HepG2 (cell line): ENCODE measurements around the gene MSL2. TPM values are rescaled to one million over a fixed set of nuclear protein-coding genes. Genes with fewer than 3 reads are reported as not detected.

Experiments
- AKAP8 ChIP-seq: sonication (generic); formaldehyde crosslinking; IDR thresholded peaks from 2 replicates; pipeline ENCODE4 v1.5.1; 2020; ENCODE audit warnings: mild to moderate bottlenecking, missing genetic modification reagents
- ARID2 ChIP-seq: sonication (generic); formaldehyde crosslinking; IDR thresholded peaks from 2 replicates; pipeline ENCODE4 v1.8.1; 2022; ENCODE audit warnings: mild to moderate bottlenecking, missing genetic modification reagents, borderline replicate concordance
- ATAD3A ChIP-seq: sonication (generic); formaldehyde crosslinking; IDR thresholded peaks from 2 replicates; pipeline ENCODE4 v1.4.0; 2020; ENCODE audit warnings: missing genetic modification reagents
- CBX2 ChIP-seq, 2 experiments: fragments of 200-600 bp in 1 of 2; sonication (generic); formaldehyde crosslinking in 1 of 2; IDR thresholded peaks; 2 replicates each; pipeline versions ENCODE4 v1.7.0 to v1.8.1; 2018 to 2022; ENCODE audit warnings: low read depth in 2 of 2, low read length in 1 of 2, mild to moderate bottlenecking in 1 of 2, missing genetic modification reagents in 1 of 2
- JUN ChIP-seq: sonication (generic); formaldehyde crosslinking; IDR thresholded peaks from 2 replicates; pipeline ENCODE4 v1.4.0; 2020; ENCODE audit warnings: mild to moderate bottlenecking, missing genetic modification reagents
- JUND ChIP-seq: sonication (generic); formaldehyde crosslinking; IDR thresholded peaks from 2 replicates; pipeline ENCODE4 v1.8.0; 2022; ENCODE audit warnings: mild to moderate bottlenecking, missing genetic modification reagents
- NFATC3 ChIP-seq: sonication (generic); formaldehyde crosslinking; IDR thresholded peaks from 2 replicates; pipeline ENCODE4 v1.5.1; 2020; ENCODE audit warnings: mild to moderate bottlenecking, missing genetic modification reagents
- SAP130 ChIP-seq: IDR thresholded peaks from 2 replicates; pipeline ENCODE4 v1.6.1; 2016; ENCODE audit warnings: low read depth
- SIN3A ChIP-seq: IDR thresholded peaks from 2 replicates; pipeline ENCODE4 v1.6.1; 2011; ENCODE audit warnings: low read depth, mild to moderate bottlenecking, control low read depth, low read length, borderline replicate concordance
- ZFP41 ChIP-seq: sonication (generic); formaldehyde crosslinking; IDR thresholded peaks from 2 replicates; pipeline ENCODE4 v1.4.0; 2020; ENCODE audit warnings: mild to moderate bottlenecking, missing genetic modification reagents, borderline replicate concordance
- ZNF441 ChIP-seq: sonication (generic); formaldehyde crosslinking; IDR thresholded peaks from 2 replicates; pipeline ENCODE4 v1.7.0; 2021; ENCODE audit warnings: missing genetic modification reagents, borderline replicate concordance
- ZNF589 ChIP-seq: sonication (generic); formaldehyde crosslinking; conservative IDR thresholded peaks from 2 replicates; pipeline ENCODE4 v1.8.0; 2022; ENCODE audit warnings: mild to moderate bottlenecking, moderate library complexity, missing genetic modification reagents
- ZNF674 ChIP-seq: sonication (generic); formaldehyde crosslinking; IDR thresholded peaks from 2 replicates; pipeline ENCODE4 v1.5.0; 2020; ENCODE audit warnings: low read depth, mild to moderate bottlenecking, missing genetic modification reagents
- ZNF724P ChIP-seq: sonication (generic); formaldehyde crosslinking; IDR thresholded peaks from 2 replicates; pipeline ENCODE4 v1.8.0; 2022; ENCODE audit warnings: missing genetic modification reagents, borderline replicate concordance
- ZNF792 ChIP-seq: IDR thresholded peaks from 2 replicates; pipeline ENCODE4 v1.6.1; 2016
- polyA plus RNA-seq, 8 experiments: library from polyadenylated mRNA; depleted of rRNA in 3 of 8; stranded (reverse) in 7 of 8; unstranded in 1 of 8; fragments of >200 nt; fragmentation: Illumina TruSeq in 4 of 8; extraction: Trizol in 4 of 8; gene quantifications; 2 replicates each; pipeline versions ENCODE4 v1.2.1 to v1.2.3, GENCODE V29; 2011 to 2016; ENCODE audit warnings: low read depth in 4 of 8, missing spikeins in 1 of 8, mixed read lengths in 1 of 8; ENCODE audit not compliant: insufficient read depth in 1 of 8
- total RNA-seq, 5 experiments: library from RNA; depleted of rRNA; stranded (reverse); fragments of >200 nt; fragmentation: Illumina TruSeq; extraction: Trizol; gene quantifications; 2 replicates each; pipeline ENCODE4 v1.2.3, GENCODE V29; 2016; ENCODE audit warnings: low read depth in 1 of 5
- TF ChIP-seq, protein P1 (sequence below): IDR thresholded peaks from 2 replicates; pipeline ENCODE4 v1.6.1; 2016; ENCODE audit warnings: missing biosample characterization, missing genetic modification reagents, low read depth
- TF ChIP-seq, protein P2 (sequence below): sonication (generic); formaldehyde crosslinking; conservative IDR thresholded peaks from 2 replicates; pipeline ENCODE4 v1.8.0; 2022; ENCODE audit warnings: mild to moderate bottlenecking, moderate library complexity, missing genetic modification reagents
- TF ChIP-seq, protein P3 (sequence below): sonication (generic); formaldehyde crosslinking; IDR thresholded peaks from 2 replicates; pipeline ENCODE4 v1.4.0; 2020; ENCODE audit warnings: low read depth, mild to moderate bottlenecking, missing genetic modification reagents
- TF ChIP-seq, protein P4 (sequence below): sonication (generic); formaldehyde crosslinking; IDR thresholded peaks from 2 replicates; pipeline ENCODE4 v1.4.0; 2020; ENCODE audit warnings: mild to moderate bottlenecking, missing genetic modification reagents
- TF ChIP-seq, protein P5 (sequence below): IDR thresholded peaks from 2 replicates; pipeline ENCODE4 v1.6.1; 2016; ENCODE audit warnings: missing genetic modification reagents, missing compliant biosample characterization

MSL2 gene
- total and polyA plus RNA-seq, 2 of the 13 experiments (the other 11 are each of a cell fraction or from before 2014, with no cell fraction given): 6.9 to 11.7 TPM

DNA sequence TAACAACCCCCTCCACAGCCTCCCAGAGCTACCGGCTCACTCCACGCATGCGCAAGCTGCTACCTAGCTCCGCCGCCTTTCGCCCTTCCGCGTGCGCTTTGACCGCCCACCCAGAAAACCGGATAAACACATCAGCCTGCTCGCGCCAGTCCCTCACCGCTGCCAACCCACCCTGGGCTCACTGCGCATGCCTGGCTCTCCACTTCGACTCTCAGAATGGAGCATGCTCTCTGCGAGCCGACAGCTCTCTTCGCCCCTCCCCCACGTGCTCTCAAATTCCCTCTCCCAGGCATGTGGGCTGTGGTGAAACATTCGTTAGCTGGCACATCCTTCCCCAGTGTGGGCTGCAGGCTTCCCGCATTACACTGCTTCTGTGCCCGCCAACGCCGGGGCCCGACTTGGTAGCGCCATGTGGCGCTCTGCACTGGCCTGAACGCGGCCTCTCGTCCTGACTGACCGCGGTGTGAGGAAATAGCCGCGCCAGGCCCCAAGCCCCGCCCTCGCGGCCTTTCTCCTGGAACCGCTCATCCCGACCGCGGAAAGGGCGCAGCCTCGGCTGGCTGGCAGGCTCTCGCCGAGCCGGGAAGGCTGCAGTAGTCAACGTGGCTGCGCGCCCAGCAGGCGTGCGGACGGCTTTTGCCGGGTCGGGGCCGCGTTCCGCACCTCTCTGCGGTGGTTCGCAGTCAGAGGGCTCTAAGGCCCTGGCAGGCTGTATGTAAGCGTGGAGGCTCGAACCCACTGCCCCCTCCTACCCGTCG, 445 bp upstream of the MSL2 start (continued):
- TF ChIP-seq, protein P1, sequence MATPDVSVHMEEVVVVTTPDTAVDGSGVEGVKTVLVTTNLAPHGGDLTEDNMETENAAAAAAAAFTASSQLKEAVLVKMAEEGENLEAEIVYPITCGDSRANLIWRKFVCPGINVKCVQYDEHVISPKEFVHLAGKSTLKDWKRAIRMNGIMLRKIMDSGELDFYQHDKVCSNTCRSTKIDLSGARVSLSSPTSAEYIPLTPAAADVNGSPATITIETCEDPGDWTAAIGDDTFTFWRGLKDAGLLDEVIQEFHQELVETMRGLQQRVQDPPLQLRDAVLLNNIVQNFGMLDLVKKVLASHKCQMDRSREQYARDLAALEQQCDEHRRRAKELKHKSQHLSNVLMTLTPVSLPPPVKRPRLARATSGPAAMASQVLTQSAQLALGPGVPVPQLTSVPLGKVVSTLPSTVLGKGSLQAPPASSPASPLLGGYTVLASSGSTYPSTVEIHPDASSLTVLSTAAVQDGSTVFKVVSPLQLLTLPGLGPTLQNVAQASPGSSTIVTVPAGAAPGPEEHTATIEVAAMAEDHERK: no peak
- TF ChIP-seq, protein P2, sequence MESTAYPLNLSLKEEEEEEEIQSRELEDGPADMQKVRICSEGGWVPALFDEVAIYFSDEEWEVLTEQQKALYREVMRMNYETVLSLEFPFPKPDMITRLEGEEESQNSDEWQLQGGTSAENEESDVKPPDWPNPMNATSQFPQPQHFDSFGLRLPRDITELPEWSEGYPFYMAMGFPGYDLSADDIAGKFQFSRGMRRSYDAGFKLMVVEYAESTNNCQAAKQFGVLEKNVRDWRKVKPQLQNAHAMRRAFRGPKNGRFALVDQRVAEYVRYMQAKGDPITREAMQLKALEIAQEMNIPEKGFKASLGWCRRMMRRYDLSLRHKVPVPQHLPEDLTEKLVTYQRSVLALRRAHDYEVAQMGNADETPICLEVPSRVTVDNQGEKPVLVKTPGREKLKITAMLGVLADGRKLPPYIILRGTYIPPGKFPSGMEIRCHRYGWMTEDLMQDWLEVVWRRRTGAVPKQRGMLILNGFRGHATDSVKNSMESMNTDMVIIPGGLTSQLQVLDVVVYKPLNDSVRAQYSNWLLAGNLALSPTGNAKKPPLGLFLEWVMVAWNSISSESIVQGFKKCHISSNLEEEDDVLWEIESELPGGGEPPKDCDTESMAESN (CRISPR knock-in tag): peak; percentile 98
- no peak for TF ChIP-seq CBX2 (IDR thresholded peaks at IDR 0.05; ENCODE audit: low read depth, low read length)
- TF ChIP-seq CBX2 (CRISPR knock-in tag; IDR thresholded peaks at IDR 0.05; ENCODE audit: low read depth): peak; percentile 93; the same call in 1 of the 2 replicates
- peak; percentile 98 for TF ChIP-seq NFATC3 (CRISPR knock-in tag)
- peak; percentile 99 for TF ChIP-seq ZNF724P (CRISPR knock-in tag)
- peak; percentile 67; the same call in 1 of the 2 replicates for TF ChIP-seq SIN3A
- TF ChIP-seq ATAD3A (CRISPR knock-in tag): 0 out of 2 replicates have a peak, but pooled peaks have one; percentile 88
- TF ChIP-seq JUND: peak; percentile 78; the same call in 1 of the 2 replicates
- TF ChIP-seq JUN: peak; percentile 85
- peak; percentile 93 for TF ChIP-seq ZFP41 (CRISPR knock-in tag)
- TF ChIP-seq ZNF589: peak; percentile 63
- TF ChIP-seq AKAP8 (CRISPR knock-in tag): peak; percentile 91; the same call in 1 of the 2 replicates
- TF ChIP-seq SAP130 (CRISPR knock-in tag): peak; percentile 84
- TF ChIP-seq ZNF674: no peak
- TF ChIP-seq, protein P3, sequence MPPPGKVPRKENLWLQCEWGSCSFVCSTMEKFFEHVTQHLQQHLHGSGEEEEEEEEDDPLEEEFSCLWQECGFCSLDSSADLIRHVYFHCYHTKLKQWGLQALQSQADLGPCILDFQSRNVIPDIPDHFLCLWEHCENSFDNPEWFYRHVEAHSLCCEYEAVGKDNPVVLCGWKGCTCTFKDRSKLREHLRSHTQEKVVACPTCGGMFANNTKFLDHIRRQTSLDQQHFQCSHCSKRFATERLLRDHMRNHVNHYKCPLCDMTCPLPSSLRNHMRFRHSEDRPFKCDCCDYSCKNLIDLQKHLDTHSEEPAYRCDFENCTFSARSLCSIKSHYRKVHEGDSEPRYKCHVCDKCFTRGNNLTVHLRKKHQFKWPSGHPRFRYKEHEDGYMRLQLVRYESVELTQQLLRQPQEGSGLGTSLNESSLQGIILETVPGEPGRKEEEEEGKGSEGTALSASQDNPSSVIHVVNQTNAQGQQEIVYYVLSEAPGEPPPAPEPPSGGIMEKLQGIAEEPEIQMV (CRISPR knock-in tag): no peak
- TF ChIP-seq, protein P4, sequence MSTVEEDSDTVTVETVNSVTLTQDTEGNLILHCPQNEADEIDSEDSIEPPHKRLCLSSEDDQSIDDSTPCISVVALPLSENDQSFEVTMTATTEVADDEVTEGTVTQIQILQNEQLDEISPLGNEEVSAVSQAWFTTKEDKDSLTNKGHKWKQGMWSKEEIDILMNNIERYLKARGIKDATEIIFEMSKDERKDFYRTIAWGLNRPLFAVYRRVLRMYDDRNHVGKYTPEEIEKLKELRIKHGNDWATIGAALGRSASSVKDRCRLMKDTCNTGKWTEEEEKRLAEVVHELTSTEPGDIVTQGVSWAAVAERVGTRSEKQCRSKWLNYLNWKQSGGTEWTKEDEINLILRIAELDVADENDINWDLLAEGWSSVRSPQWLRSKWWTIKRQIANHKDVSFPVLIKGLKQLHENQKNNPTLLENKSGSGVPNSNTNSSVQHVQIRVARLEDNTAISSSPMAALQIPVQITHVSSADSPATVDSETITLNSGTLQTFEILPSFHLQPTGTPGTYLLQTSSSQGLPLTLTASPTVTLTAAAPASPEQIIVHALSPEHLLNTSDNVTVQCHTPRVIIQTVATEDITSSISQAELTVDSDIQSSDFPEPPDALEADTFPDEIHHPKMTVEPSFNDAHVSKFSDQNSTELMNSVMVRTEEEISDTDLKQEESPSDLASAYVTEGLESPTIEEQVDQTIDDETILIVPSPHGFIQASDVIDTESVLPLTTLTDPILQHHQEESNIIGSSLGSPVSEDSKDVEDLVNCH: peak; percentile 30; the same call in 1 of the 2 replicates
- TF ChIP-seq ARID2: peak; percentile 98
- no peak; the same call in 1 of the 2 replicates for TF ChIP-seq ZNF792 (CRISPR knock-in tag)
- TF ChIP-seq, protein P5, sequence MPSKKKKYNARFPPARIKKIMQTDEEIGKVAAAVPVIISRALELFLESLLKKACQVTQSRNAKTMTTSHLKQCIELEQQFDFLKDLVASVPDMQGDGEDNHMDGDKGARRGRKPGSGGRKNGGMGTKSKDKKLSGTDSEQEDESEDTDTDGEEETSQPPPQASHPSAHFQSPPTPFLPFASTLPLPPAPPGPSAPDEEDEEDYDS (CRISPR knock-in tag): peak; percentile 79
- TF ChIP-seq ZNF441 (CRISPR knock-in tag): peak; percentile 80; the same call in 1 of the 2 replicates
